RKO (cell line): ENCODE measurements around the gene NXPE4.

ENCODE experiments used
- DNase-seq: peaks from one replicate; pipeline ENCODE4 v3.0.0-alpha.2; 2016; ENCODE audit warnings: low spot score

Gene NXPE4

DNA sequence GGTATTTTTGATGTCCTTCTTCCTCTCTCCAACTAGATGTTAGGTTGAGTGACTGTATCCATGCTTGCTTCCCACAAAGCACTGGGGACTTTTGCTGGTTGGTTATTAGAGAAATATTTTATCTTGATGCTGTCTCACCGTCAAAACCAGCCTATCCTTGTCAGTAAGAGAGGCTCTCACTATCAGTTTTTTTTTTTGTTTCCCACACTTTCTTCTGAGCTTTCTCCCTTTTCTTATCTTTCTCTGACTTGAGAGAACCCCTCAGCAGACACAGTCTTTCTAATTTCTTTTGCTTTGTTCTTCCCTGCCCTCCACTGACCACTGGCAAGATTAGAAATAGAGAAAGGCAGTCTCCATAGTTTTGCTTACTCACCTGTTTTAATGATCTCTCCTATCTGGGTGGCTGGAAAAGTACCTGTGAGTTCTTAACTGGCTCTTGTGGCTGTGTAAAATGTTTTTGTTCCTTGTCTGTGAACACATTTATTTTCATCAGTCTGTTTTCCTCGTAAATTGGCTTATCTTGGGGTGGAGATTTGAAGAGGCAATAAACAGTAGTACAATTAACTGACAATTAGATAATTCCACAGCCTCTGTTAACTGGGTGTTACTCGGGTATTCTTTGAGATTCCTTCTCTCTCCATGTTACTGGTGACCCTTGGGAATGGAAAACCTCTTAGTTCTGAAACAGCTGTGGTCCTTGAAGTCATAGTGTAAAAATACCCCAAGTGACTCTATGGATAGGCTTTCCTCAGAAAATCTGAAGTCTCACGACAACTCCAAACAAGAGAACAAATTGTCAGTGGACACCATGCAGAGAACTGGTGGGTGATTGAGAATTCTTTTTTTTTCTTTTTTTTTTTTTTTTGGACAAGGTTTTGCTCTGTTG, 35.9 kb downstream of the NXPE4 start, which contains the start of gene NXPE1:
TSS of gene NXPE1 (minus strand) at position 457 of the 886 bp plus-strand sequence. CDS start 8,680 bp downstream, outside the sequence.
- DNase-seq = no peak

DNA sequence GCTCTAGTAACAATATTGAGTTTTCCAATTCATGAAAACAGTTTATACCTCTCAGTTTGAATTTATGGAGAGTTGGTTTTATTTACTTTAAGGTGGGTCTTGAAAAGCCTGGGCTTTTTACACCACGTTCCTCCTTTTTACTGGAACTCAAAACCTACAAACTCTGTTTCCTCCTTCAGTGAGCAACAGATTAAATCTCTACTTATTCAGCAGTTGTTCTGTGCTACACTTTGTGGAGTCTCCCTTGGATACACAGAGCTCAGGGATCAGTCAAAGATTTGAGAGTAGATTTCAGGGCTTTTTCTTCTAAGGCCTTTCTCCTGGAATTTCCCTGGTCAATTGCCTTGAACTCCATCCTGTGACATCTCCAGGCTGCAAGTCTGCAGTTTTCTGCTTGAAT, 39.5 kb downstream of the NXPE4 start:
- DNase-seq = no peak

DNA sequence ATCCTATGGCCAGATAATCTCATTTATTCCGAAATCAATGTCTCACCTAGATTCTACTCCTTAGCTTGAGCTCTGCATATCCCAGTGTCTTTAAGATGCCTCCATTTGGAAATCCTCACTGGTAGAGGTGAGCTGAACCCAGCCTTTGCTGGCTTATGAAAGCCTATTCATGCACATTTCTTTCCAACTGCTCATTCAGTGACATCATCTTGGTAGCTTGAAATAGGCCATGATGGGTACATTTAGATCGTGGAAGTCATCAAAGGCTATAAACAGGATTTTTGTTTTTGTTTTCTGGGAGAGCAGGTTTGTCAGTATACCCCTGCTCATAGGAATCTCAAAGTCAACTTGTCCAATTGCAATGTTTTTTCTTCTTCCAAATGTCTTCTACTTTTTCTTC, 41.9 kb downstream of the NXPE4 start:
- peak; percentile 12 for DNase-seq

DNA sequence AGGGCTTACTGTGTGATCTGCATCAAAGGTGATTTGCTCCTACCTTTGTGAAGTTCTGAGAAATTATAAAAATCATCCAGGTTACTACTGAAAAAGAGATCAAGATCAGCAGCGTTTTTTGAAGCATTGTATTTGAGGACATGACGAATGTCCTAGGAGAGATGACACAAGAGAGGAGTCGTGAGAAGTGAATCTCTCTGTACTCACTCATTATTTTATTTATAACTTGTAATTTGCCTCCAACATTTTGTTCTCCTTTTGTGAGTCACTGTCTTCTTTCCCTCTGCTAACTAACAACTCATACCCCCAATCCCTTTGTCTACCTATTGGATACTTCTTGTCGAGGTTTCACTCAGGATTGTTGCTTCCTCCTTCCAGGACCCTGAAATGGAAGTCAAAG, 44.5 kb downstream of the NXPE4 start:
- DNase-seq = no peak

DNA sequence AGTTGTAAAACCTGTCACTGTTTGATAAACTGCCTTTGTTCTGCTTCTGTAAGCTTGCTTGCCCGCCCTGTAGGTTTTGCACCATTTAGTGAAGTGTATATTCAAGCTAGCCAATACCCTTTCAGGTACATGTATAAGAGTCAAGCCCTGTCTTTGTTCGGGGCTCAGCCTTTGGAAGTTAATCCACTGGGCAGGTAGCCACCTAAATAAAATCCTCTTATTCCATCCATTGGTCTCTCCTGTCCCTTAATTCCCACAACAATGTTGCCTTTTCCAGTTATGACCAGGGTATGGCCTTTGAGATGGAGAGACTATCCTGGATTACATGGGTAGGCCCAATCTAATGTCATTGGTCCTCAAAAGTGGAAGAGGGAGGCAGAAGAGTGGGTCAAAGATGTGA, 69.9 kb downstream of the NXPE4 start:
- DNase-seq = no peak

DNA sequence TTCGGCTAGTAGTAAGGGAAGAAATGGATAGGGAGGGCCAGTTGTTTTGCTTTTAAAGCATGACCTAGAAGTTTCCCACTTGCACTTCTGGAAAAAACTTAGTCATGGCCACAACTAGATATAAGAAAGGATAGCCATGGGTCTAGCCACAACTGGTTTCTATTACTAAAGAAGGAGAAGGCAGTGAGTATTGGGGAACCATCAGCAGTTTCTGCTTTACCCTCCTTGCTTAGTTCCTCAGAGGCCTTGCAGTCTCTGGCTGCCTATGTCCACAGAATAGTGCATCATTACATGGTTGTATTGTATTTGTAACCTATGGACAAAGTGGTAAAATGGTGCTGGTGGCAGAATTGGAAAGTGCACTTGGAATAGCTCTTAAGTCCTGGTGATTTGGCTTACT, 71.5 kb downstream of the NXPE4 start:
- DNase-seq = no peak

DNA sequence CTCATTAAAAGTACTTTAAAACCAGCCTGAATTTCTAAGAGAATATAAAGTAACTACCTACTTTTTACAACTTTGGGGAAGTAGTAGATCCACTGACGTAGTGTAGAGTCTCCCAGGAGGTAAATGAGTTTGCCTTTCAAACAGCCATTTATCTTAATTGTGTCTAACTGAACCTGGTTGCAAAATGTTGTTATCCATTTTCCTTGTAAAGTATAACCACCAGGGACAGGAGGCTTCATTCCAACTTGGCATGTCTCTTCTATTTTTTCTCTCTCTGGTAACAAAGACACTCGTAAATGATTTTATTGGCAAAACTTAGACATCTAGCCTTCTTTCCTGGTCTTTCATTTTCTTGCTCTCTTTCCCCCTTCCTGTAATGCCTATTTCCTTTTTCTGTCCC, 72.8 kb downstream of the NXPE4 start:
- DNase-seq = no peak
